Hepatocyte (in vitro differentiated cells): ENCODE measurements around the gene NELFA.
"Not testable (repeated sequence)": the region's sequence is repeated elsewhere in the genome, so short reads cannot be mapped to it uniquely, and the experiment has no call there.

Experiments used
- CTCF ChIP-seq: fragments of 200-600 bp; sonication (generic); IDR thresholded peaks from 2 replicates; pipeline ENCODE4 v1.5.1; 2016; ENCODE audit warnings: antibody characterized with exemption, mild to moderate bottlenecking; ENCODE audit not compliant: poor library complexity
- EZH2phosphoT487 ChIP-seq: fragments of 200-600 bp; sonication (generic); IDR thresholded peaks from one replicate; pipeline ENCODE4 v1.6.1; 2018; ENCODE audit warnings: antibody characterized with exemption, mild to moderate bottlenecking, low read depth, moderate library complexity; ENCODE audit not compliant: unreplicated experiment, severe bottlenecking

GRCh38 chr4:1993718-1994516 is 14.9 kb downstream of the NELFA start:
- TF ChIP-seq CTCF, EZH2phosphoT487: not testable (repeated sequence)
